HepG2 (cell line): ENCODE measurements around the gene NME2. TPM values are rescaled to one million over a fixed set of nuclear protein-coding genes. Genes with fewer than 3 reads are reported as not detected.
A peak's percentile ranks its signal among the peaks of the same experiment; 100 is the strongest.

Source experiments
- AKAP8 ChIP-seq: sonication (generic); formaldehyde crosslinking; IDR thresholded peaks from 2 replicates; pipeline ENCODE4 v1.5.1; 2020; ENCODE audit warnings: mild to moderate bottlenecking, missing genetic modification reagents
- ARHGAP35 ChIP-seq: sonication (generic); formaldehyde crosslinking; IDR thresholded peaks from 2 replicates; pipeline ENCODE4 v1.9.0; 2022; ENCODE audit warnings: mild to moderate bottlenecking, inconsistent platforms, moderate library complexity, missing genetic modification reagents, borderline replicate concordance
- BRD4 ChIP-seq: sonication (generic); formaldehyde crosslinking; IDR thresholded peaks from 2 replicates; pipeline ENCODE4 v1.4.0; 2020; ENCODE audit warnings: missing genetic modification reagents
- CEBPB ChIP-seq: IDR thresholded peaks from 2 replicates; pipeline ENCODE4 v1.6.1; 2011; ENCODE audit warnings: low read depth, low read length, improper control_type of control experiment, borderline replicate concordance
- CHCHD3 ChIP-seq: sonication (generic); formaldehyde crosslinking; IDR thresholded peaks from 2 replicates; pipeline ENCODE4 v1.8.0; 2022; ENCODE audit warnings: mild to moderate bottlenecking, missing genetic modification reagents, moderate library complexity
- DDIT3 ChIP-seq: sonication (generic); formaldehyde crosslinking; IDR thresholded peaks from 2 replicates; pipeline ENCODE4 v1.4.0; 2020; ENCODE audit warnings: mild to moderate bottlenecking, missing genetic modification reagents
- ETV5 ChIP-seq: IDR thresholded peaks from 2 replicates; pipeline ENCODE4 v1.6.1; 2018; ENCODE audit warnings: missing biosample characterization, missing genetic modification reagents, inconsistent platforms, borderline replicate concordance
- JARID2 ChIP-seq: sonication (generic); formaldehyde crosslinking; IDR thresholded peaks from 2 replicates; pipeline ENCODE4 v1.8.1; 2023; ENCODE audit warnings: missing genetic modification reagents, inconsistent platforms; ENCODE audit not compliant: insufficient replicate concordance
- MAF1 ChIP-seq: sonication (generic); formaldehyde crosslinking; IDR thresholded peaks from 2 replicates; pipeline ENCODE4 v1.5.0; 2020; ENCODE audit warnings: missing genetic modification reagents, borderline replicate concordance
- MIXL1 ChIP-seq: IDR thresholded peaks from 2 replicates; pipeline ENCODE4 v1.6.1; 2016
- NFE2L2 ChIP-seq: fragments of 150-350 bp; IDR thresholded peaks from 2 replicates; pipeline ENCODE4 v1.6.1; 2014; ENCODE audit warnings: low read length
- RXRA ChIP-seq: sonication (generic); formaldehyde crosslinking; IDR thresholded peaks from 2 replicates; pipeline ENCODE4 v1.5.1; 2020; ENCODE audit warnings: missing genetic modification reagents
- SNAI1 ChIP-seq: sonication (generic); formaldehyde crosslinking; IDR thresholded peaks from 2 replicates; pipeline ENCODE4 v1.5.0; 2020; ENCODE audit warnings: mild to moderate bottlenecking, missing genetic modification reagents, borderline replicate concordance
- TSC22D2 ChIP-seq: sonication (generic); formaldehyde crosslinking; IDR thresholded peaks from 2 replicates; pipeline ENCODE4 v1.5.1; 2020; ENCODE audit warnings: missing genetic modification reagents, mild to moderate bottlenecking, borderline replicate concordance
- ZBTB4 ChIP-seq: sonication (generic); formaldehyde crosslinking; IDR thresholded peaks from 2 replicates; pipeline ENCODE4 v1.4.0; 2020; ENCODE audit warnings: missing genetic modification reagents, mild to moderate bottlenecking, borderline replicate concordance
- ZFP82 ChIP-seq: sonication (generic); formaldehyde crosslinking; IDR thresholded peaks from 2 replicates; pipeline ENCODE4 v1.5.1; 2020; ENCODE audit warnings: mild to moderate bottlenecking, missing genetic modification reagents, borderline replicate concordance
- ZFY ChIP-seq: sonication (generic); formaldehyde crosslinking; IDR thresholded peaks from 2 replicates; pipeline ENCODE4 v1.4.0; 2020; ENCODE audit warnings: missing genetic modification reagents
- ZNF121 ChIP-seq: sonication (generic); formaldehyde crosslinking; IDR thresholded peaks from 2 replicates; pipeline ENCODE4 v1.5.0; 2020; ENCODE audit warnings: mild to moderate bottlenecking, missing genetic modification reagents
- ZNF124 ChIP-seq: sonication (generic); formaldehyde crosslinking; IDR thresholded peaks from 2 replicates; pipeline ENCODE4 v1.4.0; 2020; ENCODE audit warnings: missing genetic modification reagents
- ZNF296 ChIP-seq: sonication (generic); formaldehyde crosslinking; conservative IDR thresholded peaks from 2 replicates; pipeline ENCODE4 v1.5.0; 2020; ENCODE audit warnings: mild to moderate bottlenecking, missing genetic modification reagents
- ZNF335 ChIP-seq: sonication (generic); formaldehyde crosslinking; IDR thresholded peaks from 2 replicates; pipeline ENCODE4 v1.4.0; 2020; ENCODE audit warnings: missing genetic modification reagents
- ZNF615 ChIP-seq: sonication (generic); formaldehyde crosslinking; IDR thresholded peaks from 2 replicates; pipeline ENCODE4 v1.5.0; 2020; ENCODE audit warnings: mild to moderate bottlenecking, missing genetic modification reagents, borderline replicate concordance
- ZNF746 ChIP-seq: sonication (generic); formaldehyde crosslinking; IDR thresholded peaks from 2 replicates; pipeline ENCODE4 v1.8.0; 2022; ENCODE audit warnings: mild to moderate bottlenecking, missing genetic modification reagents
- polyA plus RNA-seq, 8 experiments: library from polyadenylated mRNA; depleted of rRNA in 3 of 8; stranded (reverse) in 7 of 8; unstranded in 1 of 8; fragments of >200 nt; fragmentation: Illumina TruSeq in 4 of 8; extraction: Trizol in 4 of 8; gene quantifications; 2 replicates each; pipeline versions ENCODE4 v1.2.1 to v1.2.3, GENCODE V29; 2011 to 2016; ENCODE audit warnings: low read depth in 4 of 8, missing spikeins in 1 of 8, mixed read lengths in 1 of 8; ENCODE audit not compliant: insufficient read depth in 1 of 8
- total RNA-seq, 5 experiments: library from RNA; depleted of rRNA; stranded (reverse); fragments of >200 nt; fragmentation: Illumina TruSeq; extraction: Trizol; gene quantifications; 2 replicates each; pipeline ENCODE4 v1.2.3, GENCODE V29; 2016; ENCODE audit warnings: low read depth in 1 of 5
- TF ChIP-seq, protein P1 (sequence below): sonication (generic); formaldehyde crosslinking; IDR thresholded peaks from 2 replicates; pipeline ENCODE4 v1.4.0; 2020; ENCODE audit warnings: missing genetic modification reagents
- TF ChIP-seq, protein P2 (sequence below): sonication (generic); formaldehyde crosslinking; IDR thresholded peaks from 2 replicates; pipeline ENCODE4 v1.4.0; 2020; ENCODE audit warnings: missing genetic modification reagents

NME2 gene
- total and polyA plus RNA-seq, 2 of the 13 experiments (the other 11 are each of a cell fraction or from before 2014, with no cell fraction given) = 790 to 1,213 TPM

DNA sequence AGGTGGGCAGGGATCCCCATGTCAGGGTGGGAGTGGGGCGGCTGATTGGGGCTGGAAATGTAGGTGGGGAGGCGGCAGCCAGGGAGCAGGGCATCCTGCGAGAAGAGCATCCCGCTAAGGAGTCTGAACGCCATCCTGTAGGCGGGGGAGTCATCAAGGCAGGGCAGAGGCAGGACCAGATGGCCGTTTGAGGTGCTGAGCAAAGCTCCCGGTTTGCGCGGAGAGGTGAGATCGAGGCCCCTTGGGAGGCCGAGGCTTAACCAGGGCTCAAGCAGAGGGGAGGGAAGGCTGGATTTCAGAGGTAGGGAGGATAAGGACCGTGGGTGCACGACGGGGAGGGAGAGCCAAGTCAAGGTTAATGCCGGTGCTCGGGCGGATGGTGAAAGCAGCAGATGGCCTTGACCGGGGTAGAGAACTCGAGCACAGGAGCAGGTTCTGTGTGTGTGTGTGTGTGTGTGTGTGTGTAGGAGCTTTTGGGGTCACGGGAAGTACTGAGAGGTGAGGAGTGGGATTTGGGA is 472 bp upstream of the NME2 start (continued):
- no peak for TF ChIP-seq ZNF615
- peak; percentile 83; the same call in 1 of the 2 replicates for TF ChIP-seq ZNF296
- TF ChIP-seq ARHGAP35 = no peak
- TF ChIP-seq JARID2 (CRISPR knock-in tag) = no peak
- peak; percentile 35; the same call in 1 of the 2 replicates for TF ChIP-seq ZNF746 (CRISPR knock-in tag)
- no peak for TF ChIP-seq ZBTB4
- TF ChIP-seq, protein P1, sequence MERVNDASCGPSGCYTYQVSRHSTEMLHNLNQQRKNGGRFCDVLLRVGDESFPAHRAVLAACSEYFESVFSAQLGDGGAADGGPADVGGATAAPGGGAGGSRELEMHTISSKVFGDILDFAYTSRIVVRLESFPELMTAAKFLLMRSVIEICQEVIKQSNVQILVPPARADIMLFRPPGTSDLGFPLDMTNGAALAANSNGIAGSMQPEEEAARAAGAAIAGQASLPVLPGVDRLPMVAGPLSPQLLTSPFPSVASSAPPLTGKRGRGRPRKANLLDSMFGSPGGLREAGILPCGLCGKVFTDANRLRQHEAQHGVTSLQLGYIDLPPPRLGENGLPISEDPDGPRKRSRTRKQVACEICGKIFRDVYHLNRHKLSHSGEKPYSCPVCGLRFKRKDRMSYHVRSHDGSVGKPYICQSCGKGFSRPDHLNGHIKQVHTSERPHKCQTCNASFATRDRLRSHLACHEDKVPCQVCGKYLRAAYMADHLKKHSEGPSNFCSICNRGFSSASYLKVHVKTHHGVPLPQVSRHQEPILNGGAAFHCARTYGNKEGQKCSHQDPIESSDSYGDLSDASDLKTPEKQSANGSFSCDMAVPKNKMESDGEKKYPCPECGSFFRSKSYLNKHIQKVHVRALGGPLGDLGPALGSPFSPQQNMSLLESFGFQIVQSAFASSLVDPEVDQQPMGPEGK (CRISPR knock-in tag) = no peak
- no peak for TF ChIP-seq NFE2L2
- no peak for TF ChIP-seq CHCHD3 (CRISPR knock-in tag)
- TF ChIP-seq AKAP8 (CRISPR knock-in tag) = no peak
- no peak for TF ChIP-seq ZNF124 (CRISPR knock-in tag)
- no peak for TF ChIP-seq ZFY (CRISPR knock-in tag)
- TF ChIP-seq ZFP82 (CRISPR knock-in tag) = no peak
- no peak for TF ChIP-seq SNAI1 (CRISPR knock-in tag)
- 0 out of 2 replicates have a peak, but pooled peaks have one; percentile 15 for TF ChIP-seq BRD4 (CRISPR knock-in tag)
- no peak for TF ChIP-seq TSC22D2
- peak; percentile 13 for TF ChIP-seq RXRA (CRISPR knock-in tag)
- TF ChIP-seq ETV5 (CRISPR knock-in tag) = no peak
- no peak for TF ChIP-seq ZNF335 (CRISPR knock-in tag)
- TF ChIP-seq MIXL1 (CRISPR knock-in tag) = no peak
- no peak for TF ChIP-seq DDIT3 (CRISPR knock-in tag)
- TF ChIP-seq, protein P2, sequence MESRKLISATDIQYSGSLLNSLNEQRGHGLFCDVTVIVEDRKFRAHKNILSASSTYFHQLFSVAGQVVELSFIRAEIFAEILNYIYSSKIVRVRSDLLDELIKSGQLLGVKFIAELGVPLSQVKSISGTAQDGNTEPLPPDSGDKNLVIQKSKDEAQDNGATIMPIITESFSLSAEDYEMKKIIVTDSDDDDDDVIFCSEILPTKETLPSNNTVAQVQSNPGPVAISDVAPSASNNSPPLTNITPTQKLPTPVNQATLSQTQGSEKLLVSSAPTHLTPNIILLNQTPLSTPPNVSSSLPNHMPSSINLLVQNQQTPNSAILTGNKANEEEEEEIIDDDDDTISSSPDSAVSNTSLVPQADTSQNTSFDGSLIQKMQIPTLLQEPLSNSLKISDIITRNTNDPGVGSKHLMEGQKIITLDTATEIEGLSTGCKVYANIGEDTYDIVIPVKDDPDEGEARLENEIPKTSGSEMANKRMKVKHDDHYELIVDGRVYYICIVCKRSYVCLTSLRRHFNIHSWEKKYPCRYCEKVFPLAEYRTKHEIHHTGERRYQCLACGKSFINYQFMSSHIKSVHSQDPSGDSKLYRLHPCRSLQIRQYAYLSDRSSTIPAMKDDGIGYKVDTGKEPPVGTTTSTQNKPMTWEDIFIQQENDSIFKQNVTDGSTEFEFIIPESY (CRISPR knock-in tag) = no peak
- TF ChIP-seq ZNF121 = no peak
- TF ChIP-seq CEBPB = no peak; the same call in 1 of the 2 replicates
- no peak; the same call in 1 of the 2 replicates for TF ChIP-seq MAF1 (CRISPR knock-in tag)
